ENCODE results near the gene RBM25.

Gene RBM25

DNA sequence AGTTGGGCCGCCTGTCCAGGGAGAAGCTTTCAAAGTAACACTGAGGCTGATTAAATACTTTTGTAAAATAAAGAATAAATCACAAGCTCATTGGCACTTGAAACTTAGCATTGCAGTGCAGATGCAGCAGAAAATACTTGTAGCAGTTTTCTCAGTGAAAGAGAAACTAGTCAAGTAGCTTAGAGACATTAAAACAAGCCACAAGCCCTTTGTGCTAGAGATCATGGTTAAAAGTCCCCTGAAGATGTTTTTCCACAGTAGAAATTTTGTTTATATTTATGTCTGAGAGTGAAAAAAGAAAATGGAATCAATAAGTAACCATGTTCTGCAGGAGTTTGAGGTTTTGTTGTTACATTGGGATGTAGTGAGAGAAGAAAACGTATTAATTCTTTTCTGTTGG lies 83.9 kb downstream of the RBM25 start:
- TF ChIP-seq GATA2 (IDR thresholded peaks at IDR 0.05; ENCODE audit: low read depth, low read length) (no peak), GATA3 (IDR thresholded peaks at IDR 0.05; ENCODE audit: low read depth, low read length) (no peak)

DNA sequence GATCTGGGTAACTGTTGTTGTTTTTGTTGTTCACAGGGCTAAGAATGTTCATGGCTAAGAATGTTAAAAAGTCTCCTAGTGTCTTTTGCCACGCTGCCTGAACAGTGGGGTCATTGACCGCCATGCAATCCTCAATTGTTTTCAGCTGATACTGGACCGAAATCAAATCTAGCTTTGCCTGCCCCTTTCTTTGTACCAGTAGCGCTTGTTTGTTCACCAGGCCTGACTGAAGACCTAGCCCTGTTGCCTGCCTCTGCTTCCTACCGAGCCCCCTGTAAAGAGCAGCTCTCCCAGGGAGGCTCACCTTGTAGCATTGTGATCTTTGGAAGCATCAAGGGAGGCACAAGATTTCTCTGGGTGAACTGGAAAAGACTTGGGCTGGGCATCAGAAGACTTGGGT lies 84.7 kb downstream of the RBM25 start:
- TF ChIP-seq GATA3 (IDR thresholded peaks at IDR 0.05; ENCODE audit: low read depth, low read length), result no peak
- no peak for TF ChIP-seq GATA2 (IDR thresholded peaks at IDR 0.05; ENCODE audit: low read depth, low read length)

DNA sequence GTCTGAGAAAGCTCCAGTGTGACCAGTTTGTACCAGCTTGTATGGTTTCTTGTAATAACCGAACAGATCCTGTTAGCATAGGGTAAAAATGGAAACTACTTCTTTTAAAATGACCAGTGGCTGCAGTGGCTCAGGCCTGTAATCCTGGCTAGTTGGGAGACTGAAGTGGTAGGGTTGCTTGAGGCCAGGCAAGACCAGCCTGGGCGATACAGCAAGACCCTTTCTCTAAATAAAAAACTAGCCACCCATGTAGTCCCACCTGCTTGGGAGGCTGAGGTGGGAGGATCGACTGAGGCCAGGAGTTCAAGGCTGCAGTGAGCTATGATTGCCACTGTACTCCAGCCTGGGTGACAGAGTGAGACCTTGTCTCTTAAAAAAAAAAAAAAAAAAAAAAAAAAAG lies 85.3 kb downstream of the RBM25 start:
- no peak for TF ChIP-seq GATA2 (IDR thresholded peaks at IDR 0.05; ENCODE audit: low read depth, low read length)
- TF ChIP-seq GATA3 (IDR thresholded peaks at IDR 0.05; ENCODE audit: low read depth, low read length), result no peak

DNA sequence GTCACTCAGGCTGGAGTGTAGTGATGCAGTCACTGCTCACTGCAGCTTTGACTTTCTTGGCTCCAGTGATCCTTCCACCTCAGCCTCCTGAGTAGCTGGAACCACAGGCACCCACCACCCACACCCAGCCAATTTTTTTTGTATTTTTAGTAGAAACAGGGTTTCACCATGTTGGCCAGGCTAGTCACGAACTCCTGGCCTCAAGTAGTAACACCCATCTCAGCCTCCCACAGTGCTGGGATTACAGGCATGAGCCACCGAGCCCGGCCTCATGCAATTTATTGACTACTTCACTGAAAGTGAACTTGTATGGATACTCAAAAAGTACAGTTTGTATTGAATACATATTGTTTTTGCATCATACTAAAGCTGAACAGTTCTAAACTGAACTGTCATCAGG lies 87.0 kb downstream of the RBM25 start:
- no peak for TF ChIP-seq GATA3 (IDR thresholded peaks at IDR 0.05; ENCODE audit: low read depth, low read length)
- no peak for TF ChIP-seq GATA2 (IDR thresholded peaks at IDR 0.05; ENCODE audit: low read depth, low read length)

DNA sequence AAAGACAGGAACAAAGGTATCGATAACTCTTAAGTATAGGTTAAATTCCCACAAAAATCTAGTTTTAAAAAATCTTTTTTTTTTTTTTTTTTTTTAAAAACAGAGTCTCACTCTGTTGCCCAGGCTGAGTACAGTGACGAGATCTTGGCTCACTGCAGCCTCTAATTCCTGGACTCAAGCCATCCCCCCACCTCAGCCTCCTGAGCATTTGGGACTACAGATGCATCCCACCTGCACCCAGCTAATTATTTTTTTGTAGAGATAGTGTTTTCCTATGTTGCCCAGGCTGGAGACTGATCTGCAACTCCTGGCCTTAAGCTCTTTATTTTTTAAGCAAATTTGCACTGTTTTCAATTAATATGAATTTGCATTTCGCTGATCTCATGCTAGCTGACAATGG lies 87.8 kb downstream of the RBM25 start:
- TF ChIP-seq GATA3 (IDR thresholded peaks at IDR 0.05; ENCODE audit: low read depth, low read length), result no peak
- no peak for TF ChIP-seq GATA2 (IDR thresholded peaks at IDR 0.05; ENCODE audit: low read depth, low read length)

DNA sequence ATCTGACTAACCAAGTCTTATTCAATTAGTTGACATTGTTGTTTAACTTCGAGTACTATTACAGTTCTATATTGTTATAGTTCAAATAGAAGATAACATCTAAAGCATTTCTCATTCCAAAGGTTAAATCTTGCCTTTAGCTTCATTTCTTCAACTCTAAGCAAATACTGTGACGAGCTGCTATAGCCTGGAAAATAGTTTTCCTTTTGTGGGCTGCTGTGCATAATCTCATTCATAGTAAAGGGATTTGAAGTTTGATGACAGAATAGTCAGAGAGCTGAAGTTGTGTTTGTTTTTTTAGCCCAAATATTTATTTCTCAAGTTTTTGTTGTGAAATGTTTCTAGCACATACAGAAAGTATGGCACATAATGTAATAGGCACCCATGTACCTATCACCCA lies 91.4 kb downstream of the RBM25 start:
- no peak for TF ChIP-seq GATA3 (IDR thresholded peaks at IDR 0.05; ENCODE audit: low read depth, low read length)
- TF ChIP-seq GATA2 (IDR thresholded peaks at IDR 0.05; ENCODE audit: low read depth, low read length), result no peak

DNA sequence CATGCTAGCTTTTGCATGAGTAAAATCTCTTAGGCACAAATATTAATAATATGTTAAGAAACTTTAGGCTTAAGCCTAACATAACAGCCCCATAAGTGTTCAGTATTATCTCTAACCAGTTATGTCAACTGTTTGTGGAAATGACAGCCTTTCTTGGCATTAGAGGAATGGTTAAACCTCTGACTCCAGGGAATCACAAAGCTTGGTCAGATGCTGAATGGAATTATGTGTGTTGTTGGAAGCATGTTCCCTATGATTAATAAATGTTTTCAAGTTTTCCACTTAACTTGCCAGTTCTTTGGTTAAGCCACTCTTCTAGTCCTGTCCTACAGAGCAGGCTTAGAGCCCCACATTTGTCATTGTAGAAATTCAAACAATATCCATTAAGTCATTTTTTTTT lies 94.9 kb downstream of the RBM25 start:
- TF ChIP-seq GATA3 (IDR thresholded peaks at IDR 0.05; ENCODE audit: low read depth, low read length) (no peak), GATA2 (IDR thresholded peaks at IDR 0.05; ENCODE audit: low read depth, low read length) (no peak)

DNA sequence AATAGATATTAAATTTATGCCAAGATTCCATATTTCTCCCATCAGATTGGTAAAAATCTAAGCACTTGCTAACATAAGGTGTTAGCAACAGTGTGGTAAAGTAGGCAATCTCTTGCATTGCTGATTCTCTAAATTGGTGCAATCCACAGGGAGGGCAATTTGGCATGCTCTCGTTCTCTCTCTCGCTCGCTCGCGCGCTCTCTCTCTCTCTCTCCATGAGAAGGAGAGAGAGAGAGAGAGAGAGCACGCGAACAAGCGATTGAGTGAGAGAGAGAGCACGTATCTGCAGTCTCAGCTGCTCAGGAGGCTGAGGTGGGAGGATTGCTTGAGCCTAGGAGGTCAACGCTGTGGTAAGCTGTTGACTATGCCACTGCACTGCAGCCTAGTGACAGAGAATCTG lies 103.9 kb downstream of the RBM25 start:
- TF ChIP-seq GATA3 (IDR thresholded peaks at IDR 0.05; ENCODE audit: low read depth, low read length) (no peak), GATA2 (IDR thresholded peaks at IDR 0.05; ENCODE audit: low read depth, low read length) (no peak)

DNA sequence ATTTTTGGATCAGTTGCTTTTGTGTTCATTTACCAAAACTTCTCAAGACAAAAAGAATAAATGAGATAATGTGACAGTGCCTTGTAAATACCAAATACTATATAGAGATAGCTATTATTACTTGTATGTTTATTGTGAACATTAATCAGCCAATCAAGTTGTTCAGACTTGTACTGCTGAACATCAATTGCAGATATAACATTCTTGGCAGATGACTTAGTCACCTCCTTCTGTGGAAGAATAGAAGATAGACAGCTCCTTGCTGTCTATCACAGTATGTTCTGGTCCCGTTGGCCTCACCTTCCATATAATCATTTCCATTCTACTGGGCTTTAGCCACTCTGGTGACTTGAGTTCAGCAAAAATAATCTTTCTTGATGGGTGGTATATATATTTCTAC lies 108.1 kb downstream of the RBM25 start:
- no peak for TF ChIP-seq GATA2 (IDR thresholded peaks at IDR 0.05; ENCODE audit: low read depth, low read length)
- TF ChIP-seq GATA3 (IDR thresholded peaks at IDR 0.05; ENCODE audit: low read depth, low read length), result no peak

DNA sequence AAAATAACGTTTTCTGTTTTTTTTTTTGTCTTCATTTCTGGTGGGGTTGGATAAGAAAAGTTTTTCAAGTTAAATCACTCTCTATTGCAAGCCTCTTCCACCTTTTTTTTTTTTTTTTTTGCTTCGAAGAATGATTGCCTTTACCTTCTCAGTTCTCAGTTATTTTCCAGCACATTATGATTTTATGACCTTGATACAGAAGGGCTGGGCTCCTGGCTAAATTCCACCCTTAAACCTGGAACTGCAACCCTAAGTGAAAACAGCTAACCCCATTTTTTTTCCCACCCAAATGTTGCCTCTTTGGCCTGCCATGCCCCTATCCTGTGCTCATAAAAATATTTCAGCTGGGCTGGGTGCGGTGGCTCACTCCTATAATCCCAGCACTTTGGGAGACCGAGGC lies 109.4 kb downstream of the RBM25 start:
- no peak for TF ChIP-seq GATA3 (IDR thresholded peaks at IDR 0.05; ENCODE audit: low read depth, low read length)
- TF ChIP-seq GATA2 (IDR thresholded peaks at IDR 0.05; ENCODE audit: low read depth, low read length), result no peak

DNA sequence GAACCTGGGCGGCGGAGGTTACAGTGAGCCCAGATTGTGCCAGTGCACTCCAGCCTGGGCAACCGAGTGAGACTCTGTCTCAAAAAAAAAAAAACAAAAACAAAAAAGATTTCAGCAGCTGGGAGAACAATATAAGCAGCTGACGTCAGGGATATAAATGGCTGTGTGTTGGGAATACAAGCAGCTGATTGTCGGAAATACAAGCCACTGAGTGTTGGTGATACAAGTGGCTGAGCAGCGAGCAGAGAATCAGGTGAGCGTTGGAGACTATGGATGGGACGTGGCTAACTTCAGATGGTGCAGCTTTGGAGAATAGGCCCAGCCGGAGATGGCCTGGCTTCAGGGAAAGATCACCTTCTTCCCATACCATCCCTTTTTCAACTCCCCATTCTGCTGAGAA lies 109.9 kb downstream of the RBM25 start:
- TF ChIP-seq GATA2 (IDR thresholded peaks at IDR 0.05; ENCODE audit: low read depth, low read length) (no peak), GATA3 (IDR thresholded peaks at IDR 0.05; ENCODE audit: low read depth, low read length) (no peak)

DNA sequence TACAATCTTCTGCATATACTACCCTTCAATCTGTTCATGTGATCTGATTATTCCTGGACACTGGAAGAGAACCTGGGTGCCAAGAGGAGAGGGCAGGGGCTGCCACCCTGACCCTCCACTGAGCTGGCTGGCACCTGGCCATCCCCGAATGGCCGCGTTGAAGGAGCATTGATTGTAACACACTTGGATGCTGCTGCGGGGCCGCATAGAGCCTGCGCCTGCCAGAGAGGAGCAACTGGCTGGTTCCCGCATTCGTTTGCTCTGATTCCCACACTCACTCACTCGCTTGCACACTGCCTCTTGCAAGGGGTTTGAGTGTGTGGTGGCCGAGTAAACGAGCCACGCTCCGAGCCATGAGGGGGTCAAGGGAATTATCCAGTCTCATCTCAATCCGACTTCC lies 110.4 kb downstream of the RBM25 start:
- no peak for TF ChIP-seq GATA3 (IDR thresholded peaks at IDR 0.05; ENCODE audit: low read depth, low read length)
- no peak for TF ChIP-seq GATA2 (IDR thresholded peaks at IDR 0.05; ENCODE audit: low read depth, low read length)

DNA sequence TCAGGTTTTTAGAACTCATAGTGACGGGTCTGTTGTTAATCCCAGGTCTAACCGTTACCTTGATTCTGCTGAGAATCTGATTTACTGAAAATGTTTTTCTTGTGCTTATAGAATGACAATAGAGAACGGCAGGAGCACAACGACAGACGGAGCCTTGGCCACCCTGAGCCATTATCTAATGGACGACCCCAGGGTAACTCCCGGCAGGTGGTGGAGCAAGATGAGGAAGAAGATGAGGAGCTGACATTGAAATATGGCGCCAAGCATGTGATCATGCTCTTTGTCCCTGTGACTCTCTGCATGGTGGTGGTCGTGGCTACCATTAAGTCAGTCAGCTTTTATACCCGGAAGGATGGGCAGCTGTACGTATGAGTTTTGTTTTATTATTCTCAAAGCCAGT lies 112.4 kb downstream of the RBM25 start:
- TF ChIP-seq GATA3 (IDR thresholded peaks at IDR 0.05; ENCODE audit: low read depth, low read length) (no peak), GATA2 (IDR thresholded peaks at IDR 0.05; ENCODE audit: low read depth, low read length) (no peak)

DNA sequence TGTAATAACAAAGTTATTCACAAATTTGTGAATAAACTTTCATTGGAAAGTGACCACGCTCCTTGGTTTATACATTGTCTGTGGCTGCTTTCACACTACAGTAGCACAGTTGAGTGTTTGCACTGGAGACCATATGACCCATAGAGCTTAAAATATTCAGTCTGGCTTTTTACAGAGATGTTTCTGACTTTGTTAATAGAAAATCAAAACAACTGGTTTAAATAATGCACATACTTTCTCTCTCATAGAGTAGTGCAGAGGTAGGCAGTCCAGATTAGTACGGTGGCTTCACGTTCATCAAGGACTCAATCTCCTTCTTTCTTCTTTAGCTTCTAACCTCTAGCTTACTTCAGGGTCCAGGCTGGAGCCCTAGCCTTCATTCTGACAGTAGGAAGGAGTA lies 114.2 kb downstream of the RBM25 start:
- no peak for TF ChIP-seq GATA3 (IDR thresholded peaks at IDR 0.05; ENCODE audit: low read depth, low read length)
- no peak for TF ChIP-seq GATA2 (IDR thresholded peaks at IDR 0.05; ENCODE audit: low read depth, low read length)

DNA sequence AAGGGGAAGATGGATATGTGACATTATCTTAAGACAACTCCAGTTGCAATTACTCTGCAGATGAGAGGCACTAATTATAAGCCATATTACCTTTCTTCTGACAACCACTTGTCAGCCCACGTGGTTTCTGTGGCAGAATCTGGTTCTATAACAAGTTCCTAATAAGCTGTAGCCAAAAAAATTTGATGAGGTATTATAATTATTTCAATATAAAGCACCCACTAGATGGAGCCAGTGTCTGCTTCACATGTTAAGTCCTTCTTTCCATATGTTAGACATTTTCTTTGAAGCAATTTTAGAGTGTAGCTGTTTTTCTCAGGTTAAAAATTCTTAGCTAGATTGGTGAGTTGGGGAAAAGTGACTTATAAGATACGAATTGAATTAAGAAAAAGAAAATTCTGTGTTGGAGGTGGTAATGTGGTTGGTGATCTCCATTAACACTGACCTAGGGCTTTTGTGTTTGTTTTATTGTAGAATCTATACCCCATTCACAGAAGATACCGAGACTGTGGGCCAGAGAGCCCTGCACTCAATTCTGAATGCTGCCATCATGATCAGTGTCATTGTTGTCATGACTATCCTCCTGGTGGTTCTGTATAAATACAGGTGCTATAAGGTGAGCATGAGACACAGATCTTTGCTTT lies 114.9 kb downstream of the RBM25 start:
- no peak for TF ChIP-seq GATA3 (IDR thresholded peaks at IDR 0.05; ENCODE audit: low read depth, low read length)
- no peak for TF ChIP-seq GATA2 (IDR thresholded peaks at IDR 0.05; ENCODE audit: low read depth, low read length)

Data from SH-SY5Y (cell line).